Bronchial epithelial cell (primary cell): ENCODE results near the gene LENG1. TPM values are rescaled to one million over a fixed set of nuclear protein-coding genes. Genes with fewer than 3 reads are reported as not detected.

Source experiments
- DNase-seq: peaks from one replicate; pipeline ENCODE4 v3.0.0-alpha.2; 2010; ENCODE audit warnings: low read depth
- FAIRE-seq: peaks from 2 replicates; lab custom pipeline; 2011; peaks lifted over from hg19 to GRCh38; lab: Jason Lieb, UNC
- H3K27me3 ChIP-seq: 2 replicates; pipeline ENCODE4 v1.5.1; 2011; ENCODE audit warnings: low read length; ENCODE audit not compliant: control insufficient read depth, insufficient read depth
- H3K36me3 ChIP-seq: 2 replicates; pipeline ENCODE4 v1.5.1; 2011; ENCODE audit warnings: low read length; ENCODE audit not compliant: control insufficient read depth, insufficient read depth
- H3K4me3 ChIP-seq: 2 replicates; pipeline ENCODE4 v1.5.1; 2011; ENCODE audit warnings: mild to moderate bottlenecking, low read depth, low read length, control low read depth
- total RNA-seq: library from RNA; depleted of rRNA; stranded (reverse); fragments of >200 nt; gene quantifications from 2 replicates; pipeline ENCODE4 v1.2.1, GENCODE V29; 2014
- TF ChIP-seq, protein P1 (sequence below): IDR thresholded peaks from 2 replicates; pipeline ENCODE4 v1.5.1; 2011; ENCODE audit warnings: mild to moderate bottlenecking, moderate library complexity, low read length, control low read depth, inconsistent platforms; ENCODE audit not compliant: insufficient read depth, severe bottlenecking

LENG1 gene
- total RNA-seq, 1 donor from 2014 or later: 9.7 TPM

DNA sequence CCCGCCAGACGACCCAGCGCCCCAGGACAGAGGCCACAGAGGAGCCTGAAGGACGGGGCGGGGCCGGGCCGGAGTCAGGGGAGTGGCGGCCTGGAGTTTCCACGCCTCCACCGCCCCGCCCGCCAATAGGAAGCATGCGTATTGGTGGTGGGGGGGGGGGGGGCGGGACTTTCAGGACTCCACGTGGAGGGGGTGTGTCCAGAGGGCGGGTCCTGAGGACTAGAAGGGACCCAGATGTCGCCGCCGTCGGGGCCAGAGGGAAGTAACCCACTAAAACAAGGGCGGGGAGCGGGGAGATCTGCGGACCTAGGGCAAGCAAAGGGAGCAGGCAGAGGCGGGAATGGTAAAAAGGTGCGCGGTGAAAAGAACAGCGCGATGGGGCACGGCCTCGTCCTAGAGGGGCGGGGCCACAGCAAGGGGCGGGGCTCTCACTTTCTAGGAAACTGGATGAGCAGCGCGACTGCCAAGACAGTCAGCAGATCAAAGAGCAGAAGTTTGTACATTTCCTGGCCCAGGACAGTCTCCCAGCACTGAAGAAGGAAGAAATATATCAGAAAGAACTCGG is 2.8 kb upstream of the LENG1 start:
- no peaks in the 10 kb centered on the region for H3K27me3 ChIP-seq
- FAIRE-seq (no peak), DNase-seq (peak; percentile 45)
- peak overlapping the region; percentile 33 for H3K4me3 ChIP-seq
- H3K36me3 ChIP-seq: peaks cover 1% of the 10 kb centered on the region
- TF ChIP-seq, protein P1, sequence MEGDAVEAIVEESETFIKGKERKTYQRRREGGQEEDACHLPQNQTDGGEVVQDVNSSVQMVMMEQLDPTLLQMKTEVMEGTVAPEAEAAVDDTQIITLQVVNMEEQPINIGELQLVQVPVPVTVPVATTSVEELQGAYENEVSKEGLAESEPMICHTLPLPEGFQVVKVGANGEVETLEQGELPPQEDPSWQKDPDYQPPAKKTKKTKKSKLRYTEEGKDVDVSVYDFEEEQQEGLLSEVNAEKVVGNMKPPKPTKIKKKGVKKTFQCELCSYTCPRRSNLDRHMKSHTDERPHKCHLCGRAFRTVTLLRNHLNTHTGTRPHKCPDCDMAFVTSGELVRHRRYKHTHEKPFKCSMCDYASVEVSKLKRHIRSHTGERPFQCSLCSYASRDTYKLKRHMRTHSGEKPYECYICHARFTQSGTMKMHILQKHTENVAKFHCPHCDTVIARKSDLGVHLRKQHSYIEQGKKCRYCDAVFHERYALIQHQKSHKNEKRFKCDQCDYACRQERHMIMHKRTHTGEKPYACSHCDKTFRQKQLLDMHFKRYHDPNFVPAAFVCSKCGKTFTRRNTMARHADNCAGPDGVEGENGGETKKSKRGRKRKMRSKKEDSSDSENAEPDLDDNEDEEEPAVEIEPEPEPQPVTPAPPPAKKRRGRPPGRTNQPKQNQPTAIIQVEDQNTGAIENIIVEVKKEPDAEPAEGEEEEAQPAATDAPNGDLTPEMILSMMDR: no peak

- FAIRE-seq (no peak), DNase-seq (no peak)
- H3K36me3 ChIP-seq: peaks cover 13% of the 10 kb centered on the region
- TF ChIP-seq, protein P1: no peak
- no peak overlapping the region for H3K4me3 ChIP-seq
- no peaks in the 10 kb centered on the region for H3K27me3 ChIP-seq
Measured at GRCh38 chr19:54160854-54161253, 1.3 kb upstream of the LENG1 start.

GRCh38 chr19:54160182-54160811 is 776 bp upstream of the LENG1 start:
- Histone ChIP-seq H3K27me3 (no peaks in the 10 kb centered on the region), H3K4me3 (peak overlapping the region; percentile 47), H3K36me3 (peaks cover 14% of the 10 kb centered on the region)
- DNase-seq (peak; percentile 20), FAIRE-seq (no peak)
- TF ChIP-seq, protein P1: no peak

DNA sequence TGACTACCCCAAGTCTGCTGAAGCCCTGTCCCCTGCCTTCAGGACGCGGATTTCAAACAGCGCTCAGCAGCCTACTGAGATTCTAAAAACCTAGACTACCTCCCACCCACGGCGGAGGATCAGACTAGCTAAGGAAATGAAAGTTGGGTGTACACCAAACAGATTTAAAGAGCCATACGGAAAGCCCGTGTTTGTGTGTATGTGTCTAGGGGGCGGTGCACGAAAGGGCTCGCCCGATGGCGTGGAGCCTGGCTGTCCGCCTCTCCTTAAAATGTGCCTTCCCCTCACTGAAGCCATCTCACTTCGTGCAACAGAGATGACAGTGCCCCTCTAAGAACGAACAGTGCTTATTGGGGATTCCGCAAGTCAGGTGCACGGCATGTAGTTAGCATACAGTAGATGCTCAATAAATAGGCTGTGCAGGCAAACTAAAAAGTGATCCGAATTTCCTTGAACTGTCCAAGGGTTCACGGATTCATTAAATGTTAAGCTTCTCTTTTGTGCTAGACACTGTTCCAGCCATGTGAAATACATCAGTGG is 639 bp downstream of the LENG1 start:
- TF ChIP-seq, protein P1: no peak
- DNase-seq (no peak), FAIRE-seq (no peak)
- Histone ChIP-seq H3K4me3 (peak overlapping the region; percentile 70), H3K27me3 (no peaks in the 10 kb centered on the region), H3K36me3 (peaks cover 23% of the 10 kb centered on the region)

DNA sequence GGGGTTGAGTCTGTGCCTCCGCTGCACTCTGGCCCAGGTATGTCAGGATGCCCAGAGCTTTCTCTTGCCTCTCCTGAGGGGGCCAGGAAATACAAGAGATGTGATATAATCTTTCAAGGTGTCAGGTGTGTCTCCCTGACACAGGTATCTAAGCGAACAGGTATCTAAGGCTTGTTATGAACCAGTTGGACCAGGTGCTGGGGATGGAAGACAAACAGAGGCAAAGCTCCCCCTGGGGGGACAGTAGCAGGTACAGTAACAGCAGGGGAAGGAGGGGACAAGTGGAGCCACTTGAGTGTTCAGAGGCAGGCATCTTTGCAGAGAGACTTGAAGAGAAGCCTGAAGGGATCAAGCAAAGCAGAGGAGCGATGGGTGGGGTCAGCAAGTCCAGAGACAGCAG is 2.6 kb downstream of the LENG1 start:
- no peaks in the 10 kb centered on the region for H3K27me3 ChIP-seq
- H3K4me3 ChIP-seq: no peak overlapping the region
- peaks cover 36% of the 10 kb centered on the region for H3K36me3 ChIP-seq
- TF ChIP-seq, protein P1: no peak
- DNase-seq: no peak
- no peak for FAIRE-seq
